ENCODE results near the gene CHN2. TPM values are rescaled to one million over a fixed set of nuclear protein-coding genes. Genes with fewer than 3 reads are reported as not detected.

CHN2 gene
- total RNA-seq, 1 donor from 2014 or later: 6.6 TPM

- Mint-ChIP-seq H3K4me3 (no peak overlapping the region), H3K4me1 (peaks cover 14% of the 10 kb centered on the region), H3K27me3 (ENCODE audit: insufficient read depth, low read depth) (no peaks in the 10 kb centered on the region), H3K9me3 (peaks cover 6% of the 10 kb centered on the region), H3K36me3 (no peaks in the 10 kb centered on the region), H3K27ac (no peak overlapping the region)
- peaks cover 18% of the 10 kb centered on the region for H3K4me1 ChIP-seq
- H3K4me3 ChIP-seq: no peak overlapping the region
- H3K79me2 ChIP-seq (ENCODE audit: low read depth): no peaks in the 10 kb centered on the region
- H4K20me1 ChIP-seq (ENCODE audit: low read depth): no peaks in the 10 kb centered on the region
- H3F3A ChIP-seq (ENCODE audit: low read depth): peaks cover 12% of the 10 kb centered on the region
- H3K27ac ChIP-seq: peak overlapping the region; percentile 86
- no peaks in the 10 kb centered on the region for H3K36me3 ChIP-seq
- no peak overlapping the region for H3K9ac ChIP-seq
- no peaks in the 10 kb centered on the region for H3K9me3 ChIP-seq (ENCODE audit: low read depth)
- H3K4me2 ChIP-seq: peak overlapping the region; percentile 28
- H2AFZ ChIP-seq (replicated peaks): no peak overlapping the region
- H3K27me3 ChIP-seq: no peaks in the 10 kb centered on the region
- peak; percentile 45 for DNase-seq (ENCODE audit: low spot score)
- TF ChIP-seq EZH2 (IDR thresholded peaks at IDR 0.05) (no peak), EZH2phosphoT487 (IDR thresholded peaks at IDR 0.05) (no peak)
- TF ChIP-seq, protein P1, sequence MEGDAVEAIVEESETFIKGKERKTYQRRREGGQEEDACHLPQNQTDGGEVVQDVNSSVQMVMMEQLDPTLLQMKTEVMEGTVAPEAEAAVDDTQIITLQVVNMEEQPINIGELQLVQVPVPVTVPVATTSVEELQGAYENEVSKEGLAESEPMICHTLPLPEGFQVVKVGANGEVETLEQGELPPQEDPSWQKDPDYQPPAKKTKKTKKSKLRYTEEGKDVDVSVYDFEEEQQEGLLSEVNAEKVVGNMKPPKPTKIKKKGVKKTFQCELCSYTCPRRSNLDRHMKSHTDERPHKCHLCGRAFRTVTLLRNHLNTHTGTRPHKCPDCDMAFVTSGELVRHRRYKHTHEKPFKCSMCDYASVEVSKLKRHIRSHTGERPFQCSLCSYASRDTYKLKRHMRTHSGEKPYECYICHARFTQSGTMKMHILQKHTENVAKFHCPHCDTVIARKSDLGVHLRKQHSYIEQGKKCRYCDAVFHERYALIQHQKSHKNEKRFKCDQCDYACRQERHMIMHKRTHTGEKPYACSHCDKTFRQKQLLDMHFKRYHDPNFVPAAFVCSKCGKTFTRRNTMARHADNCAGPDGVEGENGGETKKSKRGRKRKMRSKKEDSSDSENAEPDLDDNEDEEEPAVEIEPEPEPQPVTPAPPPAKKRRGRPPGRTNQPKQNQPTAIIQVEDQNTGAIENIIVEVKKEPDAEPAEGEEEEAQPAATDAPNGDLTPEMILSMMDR (IDR thresholded peaks at IDR 0.05): no peak
Measured at GRCh38 chr7:29231671-29232232, 37.2 kb downstream of the CHN2 start.

- peaks cover 14% of the 10 kb centered on the region for H3K4me1 Mint-ChIP-seq
Measured at GRCh38 chr7:29234438-29234837, 39.9 kb downstream of the CHN2 start.

GRCh38 chr7:29236071-29236580 lies 41.6 kb downstream of the CHN2 start:
- TF ChIP-seq EZH2 (IDR thresholded peaks at IDR 0.05): no peak
- TF ChIP-seq, protein P1 (IDR thresholded peaks at IDR 0.05): no peak
- no peak for TF ChIP-seq EZH2phosphoT487 (IDR thresholded peaks at IDR 0.05)

More at GRCh38 chr7:29234438-29234837, 39.9 kb downstream of the CHN2 start:
- no peak for DNase-seq (ENCODE audit: low spot score)
- H3K27ac Mint-ChIP-seq: no peak overlapping the region
- no peaks in the 10 kb centered on the region for H3K79me2 ChIP-seq (ENCODE audit: low read depth)
- H4K20me1 ChIP-seq (ENCODE audit: low read depth): no peaks in the 10 kb centered on the region
- H3K9ac ChIP-seq: no peak overlapping the region
- H3K9me3 Mint-ChIP-seq: peaks cover 6% of the 10 kb centered on the region
- H3K4me1 ChIP-seq: peaks cover 18% of the 10 kb centered on the region
- no peaks in the 10 kb centered on the region for H3K9me3 ChIP-seq (ENCODE audit: low read depth)
- H3F3A ChIP-seq (ENCODE audit: low read depth): peaks cover 12% of the 10 kb centered on the region
- no peak for TF ChIP-seq EZH2phosphoT487 (IDR thresholded peaks at IDR 0.05)
- no peak for TF ChIP-seq EZH2 (IDR thresholded peaks at IDR 0.05)
- TF ChIP-seq, protein P1 (IDR thresholded peaks at IDR 0.05): no peak
- no peak overlapping the region for H3K4me3 Mint-ChIP-seq
- H3K27ac ChIP-seq: no peak overlapping the region
- no peaks in the 10 kb centered on the region for H3K36me3 Mint-ChIP-seq
- H3K4me2 ChIP-seq: no peak overlapping the region
- no peaks in the 10 kb centered on the region for H3K27me3 Mint-ChIP-seq (ENCODE audit: insufficient read depth, low read depth)
- H3K36me3 ChIP-seq: no peaks in the 10 kb centered on the region
- H3K4me3 ChIP-seq: no peak overlapping the region
- no peak overlapping the region for H2AFZ ChIP-seq (replicated peaks)
- no peaks in the 10 kb centered on the region for H3K27me3 ChIP-seq

More at GRCh38 chr7:29236071-29236580, 41.6 kb downstream of the CHN2 start:
- no peak overlapping the region for H3K4me3 Mint-ChIP-seq
- Histone ChIP-seq H3K36me3 (no peaks in the 10 kb centered on the region), H3F3A (ENCODE audit: low read depth) (peaks cover 12% of the 10 kb centered on the region), H3K27me3 (no peaks in the 10 kb centered on the region), H2AFZ (replicated peaks) (no peak overlapping the region), H3K4me3 (no peak overlapping the region), H3K79me2 (ENCODE audit: low read depth) (no peaks in the 10 kb centered on the region), H4K20me1 (ENCODE audit: low read depth) (no peaks in the 10 kb centered on the region), H3K9me3 (ENCODE audit: low read depth) (no peaks in the 10 kb centered on the region), H3K4me2 (no peak overlapping the region), H3K27ac (no peak overlapping the region), H3K4me1 (peaks cover 18% of the 10 kb centered on the region), H3K9ac (no peak overlapping the region)
- no peak overlapping the region for H3K27ac Mint-ChIP-seq
- H3K4me1 Mint-ChIP-seq: peaks cover 12% of the 10 kb centered on the region
- H3K9me3 Mint-ChIP-seq: peaks cover 6% of the 10 kb centered on the region
- no peaks in the 10 kb centered on the region for H3K27me3 Mint-ChIP-seq (ENCODE audit: insufficient read depth, low read depth)
- no peak for DNase-seq (ENCODE audit: low spot score)
- no peaks in the 10 kb centered on the region for H3K36me3 Mint-ChIP-seq
